ENCODE results near the gene CPE.

- TF ChIP-seq, protein P1, sequence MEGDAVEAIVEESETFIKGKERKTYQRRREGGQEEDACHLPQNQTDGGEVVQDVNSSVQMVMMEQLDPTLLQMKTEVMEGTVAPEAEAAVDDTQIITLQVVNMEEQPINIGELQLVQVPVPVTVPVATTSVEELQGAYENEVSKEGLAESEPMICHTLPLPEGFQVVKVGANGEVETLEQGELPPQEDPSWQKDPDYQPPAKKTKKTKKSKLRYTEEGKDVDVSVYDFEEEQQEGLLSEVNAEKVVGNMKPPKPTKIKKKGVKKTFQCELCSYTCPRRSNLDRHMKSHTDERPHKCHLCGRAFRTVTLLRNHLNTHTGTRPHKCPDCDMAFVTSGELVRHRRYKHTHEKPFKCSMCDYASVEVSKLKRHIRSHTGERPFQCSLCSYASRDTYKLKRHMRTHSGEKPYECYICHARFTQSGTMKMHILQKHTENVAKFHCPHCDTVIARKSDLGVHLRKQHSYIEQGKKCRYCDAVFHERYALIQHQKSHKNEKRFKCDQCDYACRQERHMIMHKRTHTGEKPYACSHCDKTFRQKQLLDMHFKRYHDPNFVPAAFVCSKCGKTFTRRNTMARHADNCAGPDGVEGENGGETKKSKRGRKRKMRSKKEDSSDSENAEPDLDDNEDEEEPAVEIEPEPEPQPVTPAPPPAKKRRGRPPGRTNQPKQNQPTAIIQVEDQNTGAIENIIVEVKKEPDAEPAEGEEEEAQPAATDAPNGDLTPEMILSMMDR (IDR thresholded peaks at IDR 0.05; ENCODE audit: low read length) = no peak
- no peak for TF ChIP-seq EZH2 (IDR thresholded peaks at IDR 0.05; ENCODE audit: borderline replicate concordance, low read length)
Observed at GRCh38 chr4:165364452-165365080, 14.2 kb upstream of the CPE start.

Data from OCI-LY1 (cell line).